Spleen (tissue), 11 donors: ENCODE data around the gene PTGS1. TPM values are rescaled to one million over a fixed set of nuclear protein-coding genes. Genes with fewer than 3 reads are reported as not detected.

Experiments
- DNase-seq: peaks from one replicate; pipeline ENCODE4 v3.0.0-alpha.2; 2020
- H3K27ac ChIP-seq, 8 donors: fragments of 200-600 bp; sonication (generic) in 7 of 8; 1 replicate in 4 of 8; 2 replicates in 4 of 8; pipeline versions ENCODE4 v1.5.0 to v1.8.0; 2016 to 2021; ENCODE audit warnings: inconsistent platforms in 4 of 8, mild to moderate bottlenecking in 4 of 8, moderate library complexity in 1 of 8
- H3K27me3 ChIP-seq, 7 donors: fragments of 200-600 bp; sonication (generic) in 6 of 7; replicated peaks in 1 of 7; 1 replicate in 4 of 7; 2 replicates in 3 of 7; pipeline versions ENCODE4 v1.5.0 to v1.8.0; 2016 to 2021; ENCODE audit warnings: inconsistent platforms in 3 of 7, mild to moderate bottlenecking in 1 of 7
- H3K36me3 ChIP-seq, 6 donors: fragments of 200-600 bp; sonication (generic) in 5 of 6; 1 replicate in 4 of 6; 2 replicates in 2 of 6; pipeline versions ENCODE4 v1.5.0 to v1.8.0; 2016 to 2021; ENCODE audit warnings: inconsistent platforms in 2 of 6
- H3K4me1 ChIP-seq, 6 donors: fragments of 200-600 bp; sonication (generic) in 5 of 6; 1 replicate in 3 of 6; 2 replicates in 3 of 6; pipeline versions ENCODE4 v1.5.0 to v1.8.0; 2016 to 2021; ENCODE audit warnings: inconsistent platforms in 3 of 6
- H3K4me3 ChIP-seq, 8 donors: fragments of 200-600 bp; sonication (generic) in 7 of 8; 1 replicate in 4 of 8; 2 replicates in 4 of 8; pipeline versions ENCODE4 v1.5.0 to v1.8.0; 2016 to 2021; ENCODE audit warnings: inconsistent platforms in 4 of 8, mild to moderate bottlenecking in 4 of 8, moderate library complexity in 2 of 8
- H3K9me3 ChIP-seq, 8 donors: fragments of 200-600 bp; sonication (generic) in 7 of 8; 1 replicate in 4 of 8; 2 replicates in 4 of 8; pipeline versions ENCODE4 v1.5.0 to v1.8.0; 2016 to 2021; ENCODE audit warnings: inconsistent platforms in 4 of 8
- POLR2A ChIP-seq, 3 donors: fragments of 450-650 bp; IDR thresholded peaks; one replicate each; pipeline ENCODE4 v1.5.1; 2017; ENCODE audit warnings: antibody characterized with exemption in 3 of 3, mild to moderate bottlenecking in 1 of 3
- POLR2AphosphoS5 ChIP-seq, 3 donors: sonication (generic); formaldehyde crosslinking; IDR thresholded peaks; one replicate each; pipeline ENCODE4 v1.5.1; 2017; ENCODE audit warnings: antibody characterized with exemption in 3 of 3
- WGBS, 5 donors: extraction: QIAGEN DNeasy Blood & Tissue Kit in 3 of 5; methylation state at CpG; one replicate each; pipeline versions ENCODE4 v1.1.5 to v1.1.7; 2013 to 2018; 5-methylcytosine and 5-hydroxymethylcytosine counted together
- intact Hi-C: fragments of 100-400 bp; cut with DNase I; formaldehyde crosslinking; loops from one replicate; pipeline ENCODE4 v1.15.0; 2023; ENCODE audit warnings: low total_unique reads
- polyA plus RNA-seq, 3 donors: library from polyadenylated mRNA; stranded (reverse); fragments of 200-250 nt; gene quantifications; one replicate each; pipeline ENCODE4 v1.2.1, GENCODE V29; 2013
- total RNA-seq, 7 donors: library from RNA; depleted of rRNA in 3 of 7; stranded (reverse); fragments of >200 nt in 3 of 7; fragmentation: NEBNext Ultra II Directional in 4 of 7; extraction: Animal tissue kit (Norgen Biotek cat#: 25700) in 4 of 7; gene quantifications; one replicate each; pipeline versions ENCODE4 v1.1.0 to v1.2.1, GENCODE V29; 2016 to 2021
- TF ChIP-seq, protein P1 (sequence below), 11 experiments: fragments of 200-600 bp in 7 of 11; fragments of 450-650 bp in 4 of 11; sonication (generic) in 4 of 11; IDR thresholded peaks in 8 of 11; conservative IDR thresholded peaks in 3 of 11; 1 replicate in 7 of 11; 2 replicates in 4 of 11; pipeline versions ENCODE4 v1.4.0 to v1.8.0; 2016 to 2021; ENCODE audit warnings: antibody characterized with exemption in 11 of 11, inconsistent platforms in 4 of 11, mild to moderate bottlenecking in 1 of 11
- donor health status: healthy with polysubstance abuse.
- donor health status: DM: no; HTN: no; CAD: no; lungs with moderate emphysema.
- donor health status: DM: no; HTN: no; CAD: no.
- donor health status: Bipolar disorder and iron deficiency.
- donor health status: healthy.
- donor health status: DM: no; HTN: no; CAD: no.
- donor health status: DM: yes; HTN: yes; CAD: no.

PTGS1 gene
- total and polyA plus RNA-seq, 10 donors = 2.8 to 18.6 (median 13.9) TPM

DNA sequence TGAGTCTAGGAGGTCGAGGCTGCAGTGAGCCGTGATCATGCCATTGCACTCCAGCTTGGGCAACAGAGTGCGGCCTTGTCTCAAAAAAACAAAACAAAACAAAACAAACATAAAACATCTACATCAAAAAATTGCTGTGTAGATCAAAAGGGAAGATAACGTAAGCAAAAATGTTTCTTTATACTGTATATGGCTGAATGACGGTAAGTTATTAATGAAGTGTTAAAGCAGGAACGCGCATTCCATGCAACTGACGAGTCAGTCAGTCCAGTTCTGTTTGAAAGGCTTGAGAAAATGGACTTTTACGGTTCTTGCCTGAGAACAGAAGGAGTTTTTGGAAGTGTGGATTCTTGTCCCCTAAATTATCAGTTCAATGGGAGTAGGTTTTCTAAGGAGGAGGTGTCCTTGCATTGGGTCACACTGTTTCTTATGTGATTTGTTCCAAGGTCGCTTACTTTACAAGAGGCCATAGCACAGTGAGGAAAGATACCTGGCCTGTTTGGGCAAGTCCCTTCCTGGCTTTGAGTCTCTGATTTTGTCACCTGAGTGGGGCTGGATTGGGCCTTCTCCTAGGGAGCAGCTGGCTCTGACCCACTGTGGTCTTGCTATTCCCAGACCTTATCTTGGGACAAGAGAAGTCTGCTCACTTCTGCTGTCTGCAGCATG, 6.6 kb upstream of the PTGS1 start:
- TF ChIP-seq POLR2AphosphoS5 (IDR thresholded peaks at IDR 0.05) (no peak), POLR2A (IDR thresholded peaks at IDR 0.05) (no peak)
- TF ChIP-seq, protein P1, sequence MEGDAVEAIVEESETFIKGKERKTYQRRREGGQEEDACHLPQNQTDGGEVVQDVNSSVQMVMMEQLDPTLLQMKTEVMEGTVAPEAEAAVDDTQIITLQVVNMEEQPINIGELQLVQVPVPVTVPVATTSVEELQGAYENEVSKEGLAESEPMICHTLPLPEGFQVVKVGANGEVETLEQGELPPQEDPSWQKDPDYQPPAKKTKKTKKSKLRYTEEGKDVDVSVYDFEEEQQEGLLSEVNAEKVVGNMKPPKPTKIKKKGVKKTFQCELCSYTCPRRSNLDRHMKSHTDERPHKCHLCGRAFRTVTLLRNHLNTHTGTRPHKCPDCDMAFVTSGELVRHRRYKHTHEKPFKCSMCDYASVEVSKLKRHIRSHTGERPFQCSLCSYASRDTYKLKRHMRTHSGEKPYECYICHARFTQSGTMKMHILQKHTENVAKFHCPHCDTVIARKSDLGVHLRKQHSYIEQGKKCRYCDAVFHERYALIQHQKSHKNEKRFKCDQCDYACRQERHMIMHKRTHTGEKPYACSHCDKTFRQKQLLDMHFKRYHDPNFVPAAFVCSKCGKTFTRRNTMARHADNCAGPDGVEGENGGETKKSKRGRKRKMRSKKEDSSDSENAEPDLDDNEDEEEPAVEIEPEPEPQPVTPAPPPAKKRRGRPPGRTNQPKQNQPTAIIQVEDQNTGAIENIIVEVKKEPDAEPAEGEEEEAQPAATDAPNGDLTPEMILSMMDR (IDR thresholded peaks at IDR 0.05 in 8 of 11, conservative IDR thresholded peaks at IDR 0.05 in 3 of 11) = no peak
- H3K9me3 ChIP-seq = no peaks in the 10 kb centered on the region
- no peaks in the 10 kb centered on the region for H3K27me3 ChIP-seq
- peak; percentile 14 for DNase-seq
- no peaks in the 10 kb centered on the region for H3K4me1 ChIP-seq
- H3K36me3 ChIP-seq = no peaks in the 10 kb centered on the region
- H3K4me3 ChIP-seq = no peak overlapping the region
- H3K27ac ChIP-seq = no peak overlapping the region
- 87 to 95% (median 94%) methylated on average over 10 of the region's 10 CpGs for WGBS, 5 donors
- intact Hi-C loops = no loop called here

DNA sequence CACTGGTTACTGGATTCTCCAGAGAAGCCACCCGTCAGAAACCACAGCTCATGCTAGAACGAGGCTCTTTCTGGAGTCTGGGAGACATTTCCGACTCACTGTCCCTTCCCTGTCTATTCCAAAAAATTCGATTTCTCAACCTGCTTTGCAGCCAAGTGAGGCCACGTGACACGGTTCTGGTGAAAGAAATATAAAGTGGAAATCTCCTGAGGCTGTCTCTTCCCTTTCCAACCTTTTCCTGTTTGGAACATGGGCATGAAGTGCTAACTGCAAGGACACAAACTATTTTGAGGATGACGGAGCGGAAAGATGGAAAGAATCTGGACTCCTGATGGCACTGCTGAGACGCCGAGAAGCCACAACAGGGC, 6.1 kb upstream of the PTGS1 start:
- no peaks in the 10 kb centered on the region for H3K27me3 ChIP-seq
- peak; percentile 18 for DNase-seq
- no peaks in the 10 kb centered on the region for H3K9me3 ChIP-seq
- intact Hi-C loops = no loop called here
- no peaks in the 10 kb centered on the region for H3K36me3 ChIP-seq
- no peak overlapping the region for H3K4me3 ChIP-seq
- peaks cover 0 to 3% (median 0%) of the 10 kb centered on the region in 6 donors for H3K4me1 ChIP-seq
- TF ChIP-seq, protein P1 (IDR thresholded peaks at IDR 0.05 in 8 of 11, conservative IDR thresholded peaks at IDR 0.05 in 3 of 11) = no peak
- TF ChIP-seq POLR2AphosphoS5 (IDR thresholded peaks at IDR 0.05) (no peak), POLR2A (IDR thresholded peaks at IDR 0.05) (no peak)
- no peak overlapping the region for H3K27ac ChIP-seq
- 65 to 78% (median 74%) methylated on average over 10 of the region's 10 CpGs for WGBS, 5 donors

DNA sequence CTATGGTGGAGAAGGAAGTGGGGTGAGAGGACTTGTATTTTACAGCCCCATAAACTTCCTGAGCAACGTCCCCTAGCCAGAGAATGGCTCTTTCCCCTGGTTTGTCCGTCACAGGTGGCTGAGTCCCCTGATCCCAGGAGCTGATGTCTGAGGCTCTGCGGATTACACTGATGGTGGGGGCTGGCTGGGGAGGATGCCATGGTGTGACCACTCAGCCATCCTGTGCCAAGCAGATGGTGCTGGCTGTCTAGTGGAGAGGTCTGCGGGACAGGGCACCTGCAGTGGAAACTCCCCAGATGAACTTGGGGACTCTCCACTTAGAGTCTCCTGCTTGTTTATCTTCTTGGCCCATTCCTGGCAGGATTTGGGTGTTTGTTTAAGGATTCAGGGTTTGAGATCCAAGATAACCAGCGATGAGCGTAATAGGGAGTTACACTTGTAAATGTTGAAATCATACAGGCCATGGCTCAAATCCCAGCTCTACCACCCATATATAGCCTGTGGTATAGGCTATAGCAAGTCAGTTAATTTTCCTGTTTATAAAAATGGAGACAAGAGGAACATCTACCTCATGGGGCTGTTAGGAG, 4.7 kb upstream of the PTGS1 start:
- TF ChIP-seq POLR2A (IDR thresholded peaks at IDR 0.05) (no peak), POLR2AphosphoS5 (IDR thresholded peaks at IDR 0.05) (no peak)
- TF ChIP-seq, protein P1 (IDR thresholded peaks at IDR 0.05 in 8 of 11, conservative IDR thresholded peaks at IDR 0.05 in 3 of 11) = no peak
- Histone ChIP-seq H3K9me3 (no peaks in the 10 kb centered on the region), H3K27me3 (peaks cover 0 to 3% (median 0%) of the 10 kb centered on the region in 7 donors), H3K4me1 (peaks cover 3 to 17% (median 13%) of the 10 kb centered on the region in 6 donors), H3K27ac (no peak overlapping the region), H3K4me3 (no peak overlapping the region), H3K36me3 (no peaks in the 10 kb centered on the region)
- WGBS, 5 donors = 71 to 86% (median 82%) methylated on average over 5 to 6 of the region's 6 CpGs
- intact Hi-C loops = no loop called here
- peak; percentile 50 for DNase-seq

DNA sequence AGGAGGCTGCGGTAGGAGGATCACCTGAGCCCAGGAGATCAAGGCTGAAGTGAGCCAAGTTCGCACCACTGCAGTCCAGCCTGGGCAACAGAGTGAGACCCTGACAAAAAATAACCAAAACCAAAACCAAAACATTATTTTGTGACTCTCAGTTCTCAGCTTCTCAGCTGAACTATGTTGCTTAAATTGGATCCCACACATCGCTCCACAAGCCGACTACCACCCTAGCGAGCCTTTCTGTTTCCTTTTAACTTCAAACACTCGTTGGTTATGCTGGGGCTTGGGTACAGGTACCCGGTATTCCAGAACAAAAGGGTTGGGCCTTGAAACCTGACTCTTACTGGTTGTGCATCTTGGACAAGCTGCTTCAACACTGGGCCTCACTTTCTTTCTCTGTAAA, 3.8 kb upstream of the PTGS1 start:
- peak; percentile 11 for DNase-seq
- WGBS, 5 donors = 78 to 92% (median 86%) methylated on average over 7 of the region's 7 CpGs
- Histone ChIP-seq H3K27me3 (peaks cover 0 to 12% (median 0%) of the 10 kb centered on the region in 7 donors), H3K4me3 (no peak overlapping the region), H3K9me3 (no peaks in the 10 kb centered on the region), H3K36me3 (no peaks in the 10 kb centered on the region), H3K4me1 (peaks cover 7 to 26% (median 20%) of the 10 kb centered on the region in 6 donors), H3K27ac (peak overlapping the region in 1 of 8 donors; percentile 43)
- TF ChIP-seq POLR2A (IDR thresholded peaks at IDR 0.05) (no peak), POLR2AphosphoS5 (IDR thresholded peaks at IDR 0.05) (no peak)
- TF ChIP-seq, protein P1 (IDR thresholded peaks at IDR 0.05 in 8 of 11, conservative IDR thresholded peaks at IDR 0.05 in 3 of 11) = no peak
- intact Hi-C loops = no loop called here
